OCI-LY1 (cell line): ENCODE data around the gene MID2.

Source experiments
- CTCF ChIP-seq: fragments of 200-600 bp; sonication (generic), shearing (Covaris generic); IDR thresholded peaks from 2 replicates; pipeline ENCODE4 v1.5.1; 2017; ENCODE audit warnings: mild to moderate bottlenecking, antibody characterized with exemption, low read length, moderate library complexity, mixed read lengths
- EZH2 ChIP-seq: fragments of 200-600 bp; sonication (generic), shearing (Covaris generic); IDR thresholded peaks from 2 replicates; pipeline ENCODE4 v1.8.0; 2017; ENCODE audit warnings: borderline replicate concordance, mixed run types, mild to moderate bottlenecking, antibody characterized with exemption, low read length, moderate library complexity, mixed read lengths

DNA sequence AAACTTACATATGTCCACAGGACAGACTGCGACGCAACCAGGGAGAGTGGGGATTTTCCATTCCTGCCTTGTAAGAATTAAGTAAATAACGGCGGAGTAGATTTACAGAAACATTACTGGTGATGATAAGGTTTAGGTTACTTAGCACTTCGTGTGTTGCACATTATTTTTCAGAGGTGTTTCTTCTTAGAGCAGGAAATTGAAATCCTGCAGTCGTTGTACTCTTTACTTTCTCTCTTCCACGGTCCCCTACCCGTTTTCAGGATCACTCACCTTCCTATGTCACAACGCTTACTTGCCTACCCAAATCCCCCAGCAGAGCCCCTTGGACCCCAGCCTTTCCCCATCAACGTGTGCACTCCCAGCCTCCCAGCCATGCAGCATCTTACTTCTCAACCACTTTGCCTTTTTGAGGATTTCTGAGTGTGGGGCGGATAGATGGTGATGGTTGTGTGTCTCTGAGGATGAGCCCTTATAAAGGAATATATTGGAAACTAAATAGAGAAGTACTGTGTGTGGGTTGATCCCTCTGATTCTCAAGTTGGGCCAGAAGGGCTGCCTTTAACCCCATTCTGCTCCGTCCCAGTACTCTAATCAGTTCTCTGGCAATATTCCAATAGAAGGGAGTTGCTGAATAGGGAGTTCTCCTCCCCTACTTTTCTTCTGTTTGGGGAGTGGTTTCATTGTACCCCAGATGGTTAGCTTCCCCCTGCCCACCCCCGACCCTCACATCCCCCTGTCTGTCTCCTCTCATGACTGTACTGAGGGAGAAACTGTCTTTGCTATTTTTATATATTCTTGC lies 1.6 kb downstream of the MID2 start:
- TF ChIP-seq CTCF (no peak), EZH2 (no peak)
